HT1080 (cell line): ENCODE results near the gene KCTD15. TPM values are rescaled to one million over a fixed set of nuclear protein-coding genes. Genes with fewer than 3 reads are reported as not detected.

Source experiments
- DNase-seq: peaks from one replicate; pipeline ENCODE4 v3.0.0-alpha.2; 2015; ENCODE audit warnings: low read depth
- total RNA-seq: library from RNA; depleted of rRNA; stranded (reverse); fragments of >200 nt; shearing (Covaris generic); gene quantifications from 2 replicates; pipeline ENCODE4 v1.2.3, GENCODE V29; 2014

Gene KCTD15
- total RNA-seq, 1 experiment from 2014 or later, result 58.5 TPM

- peak; percentile 84 for DNase-seq
Measured at GRCh38 chr19:33795370-33796163, 1.1 kb upstream of the KCTD15 start.

DNA sequence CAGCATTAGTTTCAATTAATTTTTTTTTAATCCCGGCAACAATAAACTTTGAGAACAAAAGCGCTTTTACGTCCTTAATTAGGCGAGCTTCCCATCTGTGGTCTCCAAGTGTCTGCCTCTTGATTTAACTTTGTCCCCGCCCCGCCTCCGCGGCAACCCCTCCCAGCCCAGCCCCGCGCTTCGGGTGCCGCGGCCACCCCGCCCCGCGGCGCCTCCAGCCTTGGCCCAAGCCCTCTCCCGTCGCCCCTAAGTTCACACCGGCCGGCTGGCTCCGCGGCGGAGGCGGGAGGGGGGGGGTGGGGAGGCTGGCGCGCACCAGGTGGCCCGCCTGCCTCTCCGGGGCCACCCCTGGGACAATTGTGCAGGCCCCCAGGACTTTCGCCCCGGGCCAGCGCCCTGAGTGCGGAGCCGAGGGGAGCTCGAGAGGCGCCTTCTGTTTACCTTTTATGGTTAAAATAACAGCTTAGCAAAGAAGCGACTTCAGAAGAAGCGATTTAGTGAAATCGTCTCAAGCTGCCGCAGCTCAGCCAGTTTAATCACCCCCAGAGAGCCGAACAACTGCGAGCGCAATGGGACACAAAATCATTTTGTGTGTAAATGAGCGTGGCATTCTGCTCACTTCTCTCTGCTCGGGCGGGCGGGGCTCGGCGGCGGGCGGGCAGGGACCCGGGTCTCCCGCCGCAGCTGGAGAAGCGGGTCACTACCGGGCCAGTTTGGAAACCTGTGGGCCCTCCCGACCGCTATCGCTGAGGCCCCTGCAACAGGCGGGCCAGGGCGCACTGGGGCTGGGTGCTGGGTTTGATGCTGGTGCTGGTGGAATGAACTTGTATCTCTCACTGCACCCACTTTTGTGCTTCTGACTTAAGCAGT, 1.4 kb downstream of the KCTD15 start:
- DNase-seq, result no peak

DNA sequence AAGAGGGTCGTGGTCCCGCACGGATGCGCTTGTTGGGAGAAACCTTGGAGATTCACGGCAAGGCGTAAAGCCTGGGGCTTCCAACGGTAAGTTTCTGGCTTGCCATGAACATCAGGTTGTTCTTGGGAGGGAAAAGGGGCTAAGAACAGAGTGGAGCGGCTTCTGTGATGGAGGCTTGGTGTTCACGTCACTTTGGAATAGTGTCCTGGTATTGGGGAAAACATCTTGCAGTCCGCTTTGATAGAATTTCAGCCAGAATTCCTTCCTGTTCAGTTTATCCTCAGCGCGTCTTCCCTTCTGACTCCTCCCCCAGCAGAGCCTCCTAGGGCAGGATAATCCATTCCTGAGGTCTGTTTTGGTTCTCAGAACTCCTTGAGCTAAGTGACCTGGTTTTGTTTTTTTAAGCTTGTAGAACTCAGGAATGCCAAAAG, 2.0 kb downstream of the KCTD15 start:
- no peak for DNase-seq

- no peak for DNase-seq
Measured at GRCh38 chr19:33799476-33799875, 2.8 kb downstream of the KCTD15 start.

GRCh38 chr19:33800012-33800680, 3.5 kb downstream of the KCTD15 start:
- no peak for DNase-seq

- DNase-seq, result no peak
Measured at GRCh38 chr19:33801411-33801810, 4.7 kb downstream of the KCTD15 start.

DNA sequence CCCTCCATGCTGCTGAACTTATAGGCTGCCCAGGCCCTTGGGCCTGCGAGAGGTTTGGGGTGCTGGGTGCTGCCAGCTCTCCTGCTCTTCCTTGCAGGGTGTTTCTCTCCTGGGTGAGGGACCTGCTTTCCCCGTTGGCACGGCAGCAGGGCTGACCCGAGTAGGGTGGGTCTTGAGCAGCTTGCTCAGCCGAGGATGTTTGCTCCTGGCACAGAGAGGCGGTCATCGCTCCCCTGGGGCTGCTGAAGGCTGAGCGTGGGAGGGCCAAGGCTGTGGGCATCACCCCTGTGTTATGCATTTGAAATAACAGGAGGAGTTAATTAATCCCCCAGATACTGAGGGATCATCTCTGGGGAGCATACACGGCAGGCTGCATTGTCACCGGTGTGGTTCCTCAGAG, 5.3 kb downstream of the KCTD15 start:
- no peak for DNase-seq

- no peak for DNase-seq
Measured at GRCh38 chr19:33802801-33803200, 6.1 kb downstream of the KCTD15 start.

GRCh38 chr19:33803383-33803782, 6.7 kb downstream of the KCTD15 start:
- no peak for DNase-seq

DNA sequence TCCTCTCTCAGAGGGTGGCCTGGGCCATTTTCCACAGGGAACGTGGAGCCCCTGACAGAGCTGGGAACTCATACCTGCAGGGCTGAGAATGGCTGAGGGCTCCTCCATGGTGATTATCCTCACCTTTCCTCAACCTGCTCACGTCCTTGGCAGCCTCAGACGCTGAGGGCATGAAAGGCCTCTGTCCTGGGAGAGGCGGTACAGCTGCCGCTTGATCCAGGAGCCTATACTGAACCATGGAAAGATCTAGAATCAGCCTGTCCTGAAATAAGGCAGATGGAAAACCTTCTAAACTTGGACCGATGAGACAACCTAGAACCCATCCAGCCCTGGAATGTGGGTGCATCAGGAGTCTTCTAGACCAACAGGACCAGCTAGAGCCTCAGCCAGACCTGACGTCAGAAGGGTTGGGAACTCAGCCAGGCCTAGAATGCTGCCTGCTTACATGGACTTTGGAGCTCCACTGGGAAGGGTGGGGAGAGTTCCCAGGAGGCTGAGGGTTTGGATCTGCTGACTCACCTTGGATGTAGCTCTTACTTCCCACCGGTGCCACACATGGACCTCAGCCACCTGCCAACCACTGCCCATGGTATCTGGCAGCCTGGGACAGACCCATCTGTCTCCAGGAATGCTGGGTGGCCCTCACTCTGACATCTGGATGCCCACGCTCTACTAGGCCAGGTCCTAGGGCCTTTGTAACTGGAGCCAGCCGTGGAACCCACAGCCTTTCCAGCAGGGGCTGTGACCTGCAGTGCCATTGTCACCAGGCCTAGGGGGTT, 7.5 kb downstream of the KCTD15 start:
- DNase-seq, result peak; percentile 42

- DNase-seq, result no peak
Measured at GRCh38 chr19:33805313-33805712, 8.6 kb downstream of the KCTD15 start.

DNA sequence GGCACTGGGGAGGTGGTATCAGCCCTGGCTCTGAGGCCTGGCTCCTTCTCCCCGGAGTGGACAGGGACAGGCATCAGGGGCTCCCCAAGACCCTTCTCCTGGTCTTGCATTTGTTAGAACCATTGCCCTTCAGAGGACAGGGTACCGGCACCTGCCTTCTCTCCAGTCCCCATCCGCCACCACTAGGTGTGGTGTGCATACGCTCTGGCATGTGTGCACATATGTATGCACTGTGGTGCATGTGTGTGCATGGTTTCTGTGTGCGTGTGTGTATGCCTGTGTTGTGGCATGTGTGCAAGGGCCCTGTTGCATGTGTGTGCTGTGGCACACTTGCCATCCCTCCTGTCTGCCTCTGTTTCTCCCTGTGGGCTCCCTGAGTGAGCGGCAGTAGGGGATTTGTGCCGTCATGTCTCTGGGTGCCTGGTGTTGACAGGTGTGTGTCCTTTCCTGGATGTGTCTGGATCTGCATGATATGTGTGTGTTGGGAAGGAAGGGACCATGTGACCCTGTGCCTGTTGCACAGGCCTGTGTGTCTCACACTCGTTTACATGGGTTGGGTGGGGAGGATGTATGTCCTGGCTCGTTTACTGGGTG, 9.3 kb downstream of the KCTD15 start:
- no peak for DNase-seq

GRCh38 chr19:33806434-33806881, 9.8 kb downstream of the KCTD15 start:
- DNase-seq, result no peak

- no peak for DNase-seq
Measured at GRCh38 chr19:33808399-33808798, 11.7 kb downstream of the KCTD15 start.

DNA sequence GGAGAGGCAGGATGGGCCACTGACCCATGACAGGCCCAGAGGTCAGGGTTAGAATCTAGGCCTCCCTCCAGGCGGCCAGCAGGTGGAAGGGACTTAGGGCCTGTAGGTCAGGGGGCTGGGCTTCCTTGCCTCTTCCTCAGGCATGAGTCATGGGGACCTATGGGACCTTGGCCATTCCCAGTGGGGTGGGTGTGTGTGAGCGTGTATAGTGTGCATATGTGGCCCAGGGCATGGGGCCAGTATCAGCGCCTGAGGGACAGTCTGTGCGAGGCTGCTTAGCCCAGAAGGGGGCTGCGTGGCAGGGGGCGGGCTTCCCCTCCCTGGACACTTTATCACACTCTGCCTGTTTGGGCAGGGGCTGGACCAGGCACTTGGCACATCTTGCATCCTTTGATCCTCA, 13.3 kb downstream of the KCTD15 start:
- no peak for DNase-seq

DNA sequence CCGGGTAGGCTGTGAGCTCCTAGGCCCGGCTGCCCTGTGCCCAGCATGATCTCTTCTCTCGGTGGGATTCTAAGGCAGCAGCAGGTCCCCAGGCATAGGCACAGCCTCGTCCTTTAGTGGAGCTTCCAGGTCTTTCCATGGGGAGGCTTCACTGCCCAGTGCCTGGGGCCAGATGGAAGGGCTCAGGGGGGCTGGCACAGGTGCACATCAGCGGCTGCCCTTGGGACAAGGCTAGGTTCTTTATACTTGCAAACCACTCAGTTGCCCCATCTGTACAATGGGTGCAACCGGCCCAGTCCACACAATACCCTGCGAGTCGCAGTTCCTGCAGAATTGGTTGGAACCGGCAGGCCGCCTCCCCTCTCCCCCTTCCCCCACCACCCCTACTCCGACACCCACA, 14.2 kb downstream of the KCTD15 start:
- no peak for DNase-seq

GRCh38 chr19:33811246-33811645, 14.6 kb downstream of the KCTD15 start:
- DNase-seq, result no peak

GRCh38 chr19:33811736-33812387, 15.2 kb downstream of the KCTD15 start:
- no peak for DNase-seq

GRCh38 chr19:33812388-33813330, 16.0 kb downstream of the KCTD15 start:
- no peak for DNase-seq
